Fibroblast of mammary gland (primary cell): ENCODE data around the gene FAM89A.

ENCODE experiments used
- DNase-seq: peaks from one replicate; pipeline ENCODE4 v3.0.0-alpha.2; 2010; ENCODE audit warnings: low read depth
- H3K4me3 ChIP-seq: 2 replicates; pipeline ENCODE4 v1.5.1; 2011; ENCODE audit warnings: low read depth, mild to moderate bottlenecking, low read length, moderate library complexity; ENCODE audit not compliant: control insufficient read depth
- TF ChIP-seq, protein P1 (sequence below): conservative IDR thresholded peaks from 2 replicates; pipeline ENCODE4 v1.5.1; 2011; ENCODE audit warnings: low read depth, low read length, inconsistent platforms; ENCODE audit not compliant: control insufficient read depth, insufficient read depth

FAM89A gene

DNA sequence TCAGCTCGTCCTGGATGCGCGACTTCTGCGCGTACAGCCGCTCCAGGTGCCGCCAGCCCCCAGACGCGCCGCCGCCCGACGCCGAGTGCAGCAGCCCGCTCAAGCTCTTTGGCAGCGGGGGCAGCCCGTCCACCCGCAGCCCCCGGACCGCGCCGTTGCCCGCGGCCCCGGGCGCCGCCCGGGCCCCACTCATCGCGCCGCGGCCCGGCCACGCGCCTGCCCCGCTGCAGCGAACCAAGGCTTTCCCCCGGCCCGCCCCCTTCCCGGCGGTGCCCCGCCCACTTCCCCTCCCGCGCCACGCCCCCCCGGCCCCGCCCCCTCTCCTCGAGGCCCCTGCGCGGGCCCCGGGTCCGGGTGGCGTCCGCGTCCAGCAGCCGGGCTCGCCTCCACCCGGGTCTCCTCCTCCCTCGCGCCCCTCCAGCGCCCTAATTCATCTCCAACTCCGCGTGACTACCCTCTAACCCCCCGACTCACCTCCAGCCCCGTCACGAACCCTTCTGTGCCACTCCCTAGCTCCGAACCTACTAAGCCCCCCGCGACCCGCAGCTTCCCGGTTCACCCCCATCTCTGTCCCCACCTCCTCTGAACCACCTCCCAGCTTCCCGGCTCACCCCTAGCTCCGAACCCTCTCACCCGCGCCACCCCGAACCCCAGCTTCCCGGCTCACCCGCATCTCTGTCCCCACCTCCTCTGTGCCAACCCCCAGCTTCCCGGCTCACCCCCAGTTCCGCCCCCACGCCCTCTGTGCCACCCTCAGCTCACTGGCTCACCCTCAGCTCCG lies at the start of gene FAM89A:
FAM89A (minus strand) TSS at position 236 of the 781 bp plus-strand sequence; CDS start at position 193, 43 bp downstream.
- peak within 1 kb of the TSS; percentile 65 for H3K4me3 ChIP-seq
- DNase-seq = no peak
- TF ChIP-seq, protein P1, sequence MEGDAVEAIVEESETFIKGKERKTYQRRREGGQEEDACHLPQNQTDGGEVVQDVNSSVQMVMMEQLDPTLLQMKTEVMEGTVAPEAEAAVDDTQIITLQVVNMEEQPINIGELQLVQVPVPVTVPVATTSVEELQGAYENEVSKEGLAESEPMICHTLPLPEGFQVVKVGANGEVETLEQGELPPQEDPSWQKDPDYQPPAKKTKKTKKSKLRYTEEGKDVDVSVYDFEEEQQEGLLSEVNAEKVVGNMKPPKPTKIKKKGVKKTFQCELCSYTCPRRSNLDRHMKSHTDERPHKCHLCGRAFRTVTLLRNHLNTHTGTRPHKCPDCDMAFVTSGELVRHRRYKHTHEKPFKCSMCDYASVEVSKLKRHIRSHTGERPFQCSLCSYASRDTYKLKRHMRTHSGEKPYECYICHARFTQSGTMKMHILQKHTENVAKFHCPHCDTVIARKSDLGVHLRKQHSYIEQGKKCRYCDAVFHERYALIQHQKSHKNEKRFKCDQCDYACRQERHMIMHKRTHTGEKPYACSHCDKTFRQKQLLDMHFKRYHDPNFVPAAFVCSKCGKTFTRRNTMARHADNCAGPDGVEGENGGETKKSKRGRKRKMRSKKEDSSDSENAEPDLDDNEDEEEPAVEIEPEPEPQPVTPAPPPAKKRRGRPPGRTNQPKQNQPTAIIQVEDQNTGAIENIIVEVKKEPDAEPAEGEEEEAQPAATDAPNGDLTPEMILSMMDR = no peak

DNA sequence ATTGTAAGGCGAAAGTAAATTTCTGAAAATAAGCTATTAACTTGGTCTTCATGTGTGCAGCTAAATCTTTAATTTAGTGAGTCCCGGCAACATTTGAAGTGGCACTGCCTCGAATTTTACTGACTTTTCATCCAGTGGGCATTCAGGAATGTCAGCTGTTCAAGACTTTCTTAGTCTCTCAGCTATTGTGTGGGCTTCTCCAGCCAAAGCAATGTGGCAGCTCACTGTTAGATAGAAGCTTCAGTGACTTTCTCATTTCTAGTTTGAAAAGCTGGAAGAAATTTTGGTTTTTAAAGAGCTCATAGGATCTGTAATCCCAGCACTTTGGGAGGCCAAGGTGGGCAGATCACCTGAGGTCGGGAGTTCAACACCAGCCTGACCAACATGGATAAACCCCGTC lies 44.3 kb upstream of the FAM89A start:
- TF ChIP-seq, protein P1 = no peak

DNA sequence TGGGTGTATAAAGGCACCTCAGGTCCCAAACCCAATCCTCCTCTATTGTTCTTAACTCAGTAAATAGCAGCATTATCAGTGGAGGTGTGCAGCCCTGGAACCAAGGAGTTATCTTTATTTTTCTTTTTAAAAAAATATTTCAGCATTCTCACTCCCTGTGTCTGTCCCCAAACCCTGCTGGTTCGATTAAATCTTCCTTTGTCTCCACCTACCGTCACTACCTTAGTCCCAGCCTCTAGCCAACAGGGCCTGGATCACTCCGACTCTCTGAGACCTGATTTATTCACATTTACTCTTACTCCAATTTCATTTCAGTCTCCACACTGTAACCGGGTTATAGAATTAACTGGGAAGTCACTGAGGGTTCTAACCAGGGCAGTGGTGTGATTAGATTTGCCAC lies 39.1 kb upstream of the FAM89A start:
- TF ChIP-seq, protein P1 = no peak
- DNase-seq = no peak
- H3K4me3 ChIP-seq = no peak overlapping the region

More for the DNA sequence above, 44.3 kb upstream of the FAM89A start:
- H3K4me3 ChIP-seq = no peak overlapping the region
- no peak for DNase-seq

DNA sequence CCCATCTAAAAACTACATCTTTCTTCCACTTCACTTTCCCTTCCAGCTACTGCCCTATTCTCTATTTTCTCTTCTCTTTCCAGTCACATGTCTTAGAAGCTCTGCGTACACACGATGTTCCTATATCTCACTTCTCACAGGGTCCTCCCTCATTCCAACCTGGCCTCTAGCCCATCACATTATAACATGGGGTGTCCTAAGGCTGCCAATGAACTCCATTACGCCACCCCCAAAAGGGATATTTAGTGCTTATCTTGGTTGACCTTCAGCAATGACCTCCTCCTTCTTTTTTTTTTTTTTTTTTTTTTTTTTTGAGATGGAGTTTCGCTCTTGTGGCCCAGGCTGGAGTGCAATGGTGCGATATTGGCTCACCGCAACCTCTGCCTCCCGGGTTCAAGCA lies 38.2 kb upstream of the FAM89A start:
- TF ChIP-seq, protein P1 = no peak
- no peak for DNase-seq
- H3K4me3 ChIP-seq = no peak overlapping the region

DNA sequence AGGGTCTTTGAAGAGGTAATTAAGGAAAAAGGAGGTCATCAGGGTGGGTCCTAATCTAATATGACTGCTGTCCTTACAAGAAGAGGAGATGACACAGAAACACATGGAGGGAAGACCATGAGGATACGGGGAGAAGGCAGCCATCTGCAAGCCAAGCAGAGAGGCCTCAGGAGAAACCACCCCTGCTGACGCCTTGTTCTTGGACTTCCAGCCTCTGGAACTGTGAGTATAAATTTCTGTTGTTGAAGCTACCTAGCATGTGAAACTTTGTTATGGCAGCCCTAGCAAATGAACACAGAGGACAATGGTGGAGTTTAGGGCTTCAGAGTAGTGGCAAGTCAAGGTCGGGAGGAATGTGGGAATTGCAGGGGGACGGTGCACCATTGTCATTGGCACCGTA lies 36.7 kb upstream of the FAM89A start:
- no peak overlapping the region for H3K4me3 ChIP-seq
- DNase-seq = no peak
- TF ChIP-seq, protein P1 = no peak

DNA sequence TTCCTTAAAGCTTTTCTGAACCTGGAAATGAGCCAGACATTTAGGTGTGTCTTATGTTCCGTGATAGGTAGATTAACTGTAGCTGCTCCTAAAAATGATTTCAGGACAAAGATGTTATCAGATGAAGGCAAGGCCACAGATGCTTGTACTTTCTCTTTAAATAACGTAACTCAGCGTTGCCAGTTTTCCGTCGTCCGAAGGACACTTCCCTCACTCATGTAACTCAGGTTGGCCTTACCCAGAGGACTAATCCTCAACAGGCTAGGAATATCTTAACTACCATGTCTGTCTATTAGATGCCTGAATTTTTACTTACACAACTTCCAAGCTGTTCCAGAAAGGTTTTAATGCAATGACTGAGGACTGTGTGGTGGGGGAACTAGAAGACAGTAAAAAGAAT lies 35.4 kb upstream of the FAM89A start:
- H3K4me3 ChIP-seq = no peak overlapping the region
- TF ChIP-seq, protein P1 = no peak
- DNase-seq = no peak
